ENCODE data around the gene XRCC4.

- TF ChIP-seq, protein P1, sequence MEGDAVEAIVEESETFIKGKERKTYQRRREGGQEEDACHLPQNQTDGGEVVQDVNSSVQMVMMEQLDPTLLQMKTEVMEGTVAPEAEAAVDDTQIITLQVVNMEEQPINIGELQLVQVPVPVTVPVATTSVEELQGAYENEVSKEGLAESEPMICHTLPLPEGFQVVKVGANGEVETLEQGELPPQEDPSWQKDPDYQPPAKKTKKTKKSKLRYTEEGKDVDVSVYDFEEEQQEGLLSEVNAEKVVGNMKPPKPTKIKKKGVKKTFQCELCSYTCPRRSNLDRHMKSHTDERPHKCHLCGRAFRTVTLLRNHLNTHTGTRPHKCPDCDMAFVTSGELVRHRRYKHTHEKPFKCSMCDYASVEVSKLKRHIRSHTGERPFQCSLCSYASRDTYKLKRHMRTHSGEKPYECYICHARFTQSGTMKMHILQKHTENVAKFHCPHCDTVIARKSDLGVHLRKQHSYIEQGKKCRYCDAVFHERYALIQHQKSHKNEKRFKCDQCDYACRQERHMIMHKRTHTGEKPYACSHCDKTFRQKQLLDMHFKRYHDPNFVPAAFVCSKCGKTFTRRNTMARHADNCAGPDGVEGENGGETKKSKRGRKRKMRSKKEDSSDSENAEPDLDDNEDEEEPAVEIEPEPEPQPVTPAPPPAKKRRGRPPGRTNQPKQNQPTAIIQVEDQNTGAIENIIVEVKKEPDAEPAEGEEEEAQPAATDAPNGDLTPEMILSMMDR (IDR thresholded peaks at IDR 0.05; ENCODE audit: poor library complexity, severe bottlenecking) = no peak
- TF ChIP-seq EP300 (conservative IDR thresholded peaks at IDR 0.05; ENCODE audit: poor library complexity, severe bottlenecking) (no peak), RAD21 (conservative IDR thresholded peaks at IDR 0.05) (no peak), EZH2 (IDR thresholded peaks at IDR 0.05; ENCODE audit: borderline replicate concordance, insufficient read depth, low read length, poor library complexity, severe bottlenecking) (no peak), POLR2AphosphoS5 (IDR thresholded peaks at IDR 0.05) (no peak)
Observed at GRCh38 chr5:83375049-83375745, 297.9 kb downstream of the XRCC4 start.
